Loucy (cell line): Measurements from ENCODE around the gene LILRB5.

Experiments
- CTCF ChIP-seq: fragments of 200-600 bp; sonication (generic); conservative IDR thresholded peaks from 2 replicates; pipeline ENCODE4 v1.5.1; 2014; ENCODE audit warnings: mild to moderate bottlenecking, antibody characterized with exemption, low read length
- EZH2phosphoT487 ChIP-seq: fragments of 200-600 bp; IDR thresholded peaks from 2 replicates; pipeline ENCODE4 v1.6.1; 2018; ENCODE audit warnings: antibody characterized with exemption, mild to moderate bottlenecking, moderate library complexity, borderline replicate concordance

- no peak for TF ChIP-seq CTCF
- no peak for TF ChIP-seq EZH2phosphoT487
These were observed 5.0 kb upstream of the LILRB5 start for GRCh38 chr19:54262066-54262465.
